NB4 (cell line): ENCODE measurements around the gene FGD2.
A peak's percentile ranks its signal among the peaks of the same experiment; 100 is the strongest.

Experiments
- TF ChIP-seq, protein P1 (sequence below): IDR thresholded peaks from one replicate; pipeline ENCODE4 v1.5.1; 2012; ENCODE audit warnings: low read depth, low read length
- TF ChIP-seq, protein P2 (sequence below): IDR thresholded peaks from 2 replicates; pipeline ENCODE4 v1.6.1; 2011; ENCODE audit warnings: low read depth, low read length

DNA sequence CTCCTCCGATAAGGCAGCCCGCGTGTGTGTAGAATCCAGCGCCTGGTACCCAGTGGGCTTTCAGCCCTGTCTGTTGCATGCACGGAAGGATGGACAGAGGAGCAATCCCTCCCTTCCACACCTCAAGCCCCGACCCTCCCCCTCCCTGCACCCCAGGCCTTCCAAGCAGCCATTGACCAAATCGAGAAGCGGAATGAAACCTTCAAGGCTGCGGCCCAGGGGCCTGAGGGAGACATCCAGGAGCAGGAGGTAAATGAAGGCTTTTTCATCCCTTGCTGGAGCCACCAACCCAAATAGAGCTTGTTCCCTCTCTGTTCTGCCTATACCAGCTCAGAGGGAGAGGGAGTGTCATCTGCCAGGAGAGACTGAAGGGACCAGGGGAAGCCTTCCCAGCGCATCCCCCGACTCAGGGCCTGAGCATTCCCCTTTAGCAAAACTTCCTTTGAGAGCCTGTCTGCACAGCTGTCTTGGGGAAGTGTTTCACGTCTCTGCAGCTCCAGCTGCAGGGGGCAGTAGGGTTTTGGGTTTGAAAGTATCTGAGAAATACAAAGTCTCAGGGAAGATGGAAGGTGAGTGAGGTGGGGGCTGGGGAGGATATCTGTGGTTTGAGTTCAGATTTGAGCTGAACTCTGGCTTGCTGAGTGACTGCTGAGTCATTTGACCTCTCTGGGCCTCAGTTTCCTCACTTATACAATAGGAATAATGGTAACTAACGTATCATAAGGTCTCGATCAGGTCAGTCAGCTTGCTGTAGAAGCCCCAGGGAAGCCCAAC is 16.1 kb downstream of the FGD2 start:
- TF ChIP-seq, protein P1, sequence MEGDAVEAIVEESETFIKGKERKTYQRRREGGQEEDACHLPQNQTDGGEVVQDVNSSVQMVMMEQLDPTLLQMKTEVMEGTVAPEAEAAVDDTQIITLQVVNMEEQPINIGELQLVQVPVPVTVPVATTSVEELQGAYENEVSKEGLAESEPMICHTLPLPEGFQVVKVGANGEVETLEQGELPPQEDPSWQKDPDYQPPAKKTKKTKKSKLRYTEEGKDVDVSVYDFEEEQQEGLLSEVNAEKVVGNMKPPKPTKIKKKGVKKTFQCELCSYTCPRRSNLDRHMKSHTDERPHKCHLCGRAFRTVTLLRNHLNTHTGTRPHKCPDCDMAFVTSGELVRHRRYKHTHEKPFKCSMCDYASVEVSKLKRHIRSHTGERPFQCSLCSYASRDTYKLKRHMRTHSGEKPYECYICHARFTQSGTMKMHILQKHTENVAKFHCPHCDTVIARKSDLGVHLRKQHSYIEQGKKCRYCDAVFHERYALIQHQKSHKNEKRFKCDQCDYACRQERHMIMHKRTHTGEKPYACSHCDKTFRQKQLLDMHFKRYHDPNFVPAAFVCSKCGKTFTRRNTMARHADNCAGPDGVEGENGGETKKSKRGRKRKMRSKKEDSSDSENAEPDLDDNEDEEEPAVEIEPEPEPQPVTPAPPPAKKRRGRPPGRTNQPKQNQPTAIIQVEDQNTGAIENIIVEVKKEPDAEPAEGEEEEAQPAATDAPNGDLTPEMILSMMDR, result peak; percentile 68
- TF ChIP-seq, protein P2, sequence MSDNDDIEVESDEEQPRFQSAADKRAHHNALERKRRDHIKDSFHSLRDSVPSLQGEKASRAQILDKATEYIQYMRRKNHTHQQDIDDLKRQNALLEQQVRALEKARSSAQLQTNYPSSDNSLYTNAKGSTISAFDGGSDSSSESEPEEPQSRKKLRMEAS, result no peak; the same call in 1 of the 2 replicates
